GM21360 (cell line): ENCODE data around the gene CAPN12.
"Not testable (repeated sequence)": the region's sequence is repeated elsewhere in the genome, so short reads cannot be mapped to it uniquely, and the experiment has no call there.

Experiments used
- ATAC-seq: cut with Tn5 transposase; IDR thresholded peaks from one replicate; pipeline ENCODE4 v1.9.1; 2021; ENCODE audit warnings: mild to moderate bottlenecking, moderate library complexity; ENCODE audit not compliant: unreplicated experiment

CAPN12 gene

DNA sequence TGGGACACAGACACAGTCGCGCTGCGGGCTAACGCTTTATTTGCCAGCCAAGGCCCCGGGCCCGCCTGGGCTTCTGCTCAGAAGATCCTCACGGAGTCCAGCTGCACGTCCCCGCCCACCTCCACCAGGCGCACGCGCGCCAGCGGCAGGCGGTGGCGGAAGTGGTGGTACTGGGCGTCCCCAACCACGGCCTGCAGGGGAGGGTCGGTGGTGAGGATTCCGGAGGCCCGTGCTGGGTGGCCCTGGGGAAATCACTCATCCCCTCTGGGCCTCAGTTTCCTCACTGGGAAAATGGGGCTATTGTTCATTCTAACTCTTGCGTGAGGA is 26.6 kb upstream of the CAPN12 start:
- ATAC-seq = not testable (repeated sequence)

DNA sequence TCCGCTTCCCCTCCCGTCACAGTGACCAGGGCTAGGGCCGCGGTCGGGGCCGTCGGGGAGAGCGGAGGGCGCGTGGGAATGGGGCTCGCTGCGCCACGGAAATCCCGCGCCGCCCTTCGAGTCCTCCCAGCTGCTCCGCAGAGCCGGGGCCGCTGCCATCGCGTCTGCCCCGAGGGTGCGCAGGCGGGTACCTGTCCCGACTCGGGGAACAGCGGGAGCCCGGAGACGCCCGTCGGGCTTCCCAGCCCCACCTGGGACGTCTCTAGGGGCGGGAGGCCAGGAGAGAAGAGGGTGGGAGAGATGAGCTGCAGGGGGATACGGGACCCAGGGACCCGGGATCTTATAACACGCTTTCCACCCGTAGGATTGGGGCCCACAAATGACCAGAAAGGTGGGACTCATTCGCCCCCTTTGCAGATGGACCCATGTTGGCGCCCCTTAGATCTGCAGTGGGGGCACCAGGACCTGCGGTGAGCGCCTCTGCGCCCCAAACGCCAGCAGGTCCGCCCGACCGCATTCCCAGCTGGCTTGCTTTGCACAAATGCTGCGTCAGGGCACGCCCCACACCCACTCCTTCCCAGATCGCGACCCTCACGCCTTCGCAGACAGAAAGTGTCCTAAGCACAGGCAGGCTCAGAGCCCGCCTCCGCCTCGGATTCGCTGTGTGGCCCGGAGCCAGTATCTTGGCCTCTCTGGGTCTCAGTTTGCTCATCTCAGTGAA is 26.1 kb upstream of the CAPN12 start:
- ATAC-seq = not testable (repeated sequence)

DNA sequence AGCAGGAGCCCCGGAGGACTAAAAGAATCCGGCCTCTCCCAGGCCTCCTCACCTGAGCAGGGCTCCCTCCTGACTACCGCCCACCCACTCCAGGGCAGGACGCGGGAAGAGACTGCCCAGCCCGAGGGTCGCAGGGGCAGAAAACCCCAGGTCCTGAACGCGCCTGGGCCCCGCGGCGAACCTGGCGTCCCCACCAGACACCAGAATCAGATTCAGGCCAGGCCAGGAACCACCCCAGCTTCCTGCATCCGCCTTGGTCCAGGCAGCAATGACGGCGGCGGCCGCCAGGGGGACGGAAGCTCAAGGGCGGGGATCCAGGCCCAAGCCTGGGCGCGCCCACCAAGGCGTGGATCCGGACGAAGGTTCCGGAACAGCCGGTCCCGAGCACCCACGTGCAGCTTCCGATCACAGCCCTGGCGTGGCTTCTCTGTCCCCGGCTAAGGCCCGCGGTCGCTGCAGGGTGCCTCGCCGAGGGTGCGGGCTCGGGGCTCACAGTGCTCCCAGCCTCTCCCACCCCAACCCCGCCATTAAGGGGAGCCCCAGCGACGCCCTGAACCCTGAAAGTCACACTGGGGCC is 25.4 kb upstream of the CAPN12 start:
- peak; percentile 57 for ATAC-seq

DNA sequence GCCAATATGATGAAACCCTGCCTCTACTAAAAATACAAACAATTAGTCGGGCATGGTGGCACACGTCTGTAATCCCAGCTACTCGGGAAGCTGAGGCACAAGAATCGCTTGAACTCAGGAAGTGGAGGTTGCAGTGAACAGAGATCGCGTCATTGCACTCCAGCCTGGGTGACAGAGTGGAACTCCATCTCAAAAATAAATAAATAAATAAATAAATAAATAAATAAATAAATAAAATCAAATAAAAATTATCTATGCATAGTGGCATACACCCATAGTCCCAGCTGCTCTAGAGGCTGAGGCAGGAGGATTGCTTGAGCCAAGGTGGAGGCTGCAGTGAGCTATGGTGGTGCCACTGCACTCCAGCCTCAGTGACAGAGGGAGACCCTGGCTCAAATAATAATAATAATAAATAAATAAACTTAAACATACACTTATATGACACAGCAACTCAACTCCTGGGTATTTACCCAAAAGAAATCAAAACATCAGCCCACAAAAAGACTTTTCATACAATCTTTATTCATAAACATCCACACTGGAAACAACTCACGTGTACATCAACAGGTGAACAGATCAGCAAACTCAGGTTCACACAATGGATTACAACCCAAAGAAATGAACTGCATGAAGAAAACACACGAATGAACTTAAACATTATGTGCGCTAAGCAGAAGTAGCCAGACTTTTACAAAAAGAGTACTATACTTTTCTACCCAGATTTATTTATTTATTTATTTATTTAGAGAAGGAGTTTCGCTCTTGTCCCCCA is 22.2 kb upstream of the CAPN12 start:
- ATAC-seq = no peak

DNA sequence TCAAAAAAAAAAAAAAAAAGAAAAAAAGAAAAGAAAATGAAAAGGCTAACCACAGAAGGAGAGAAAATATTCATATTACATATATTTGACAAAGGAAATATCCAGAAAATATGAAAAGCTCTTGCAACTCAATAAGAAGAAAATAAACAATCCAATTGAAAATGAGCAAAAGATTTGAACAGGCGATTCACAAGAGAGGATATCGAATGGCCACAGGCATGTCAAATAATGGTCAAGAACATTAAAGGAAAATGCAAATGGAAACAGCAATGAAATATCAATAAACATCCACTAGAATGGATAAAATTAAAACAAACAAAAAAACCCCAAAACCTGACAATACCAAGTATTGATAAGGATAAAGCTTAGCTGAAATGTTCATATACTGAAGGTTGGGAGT is 20.9 kb upstream of the CAPN12 start:
- no peak for ATAC-seq

DNA sequence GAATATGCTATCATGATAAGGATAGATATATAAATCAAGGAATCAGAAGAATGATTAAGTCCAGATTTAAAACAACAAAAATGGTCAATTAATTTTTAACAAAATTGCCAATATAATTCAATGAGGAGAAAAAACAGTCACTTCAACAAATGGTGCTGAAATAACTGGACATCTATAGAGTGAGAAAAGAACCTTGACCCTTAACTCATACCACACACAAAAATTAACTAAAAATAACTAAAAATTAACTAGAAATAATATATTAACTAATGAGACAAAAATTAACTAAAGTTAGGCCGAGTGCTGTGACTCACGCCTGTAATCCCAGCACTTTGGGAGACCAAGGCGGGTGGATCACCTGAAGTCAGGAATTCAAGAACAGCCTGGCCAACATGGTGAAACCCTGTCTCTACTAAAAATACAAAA is 19.5 kb upstream of the CAPN12 start:
- no peak for ATAC-seq

DNA sequence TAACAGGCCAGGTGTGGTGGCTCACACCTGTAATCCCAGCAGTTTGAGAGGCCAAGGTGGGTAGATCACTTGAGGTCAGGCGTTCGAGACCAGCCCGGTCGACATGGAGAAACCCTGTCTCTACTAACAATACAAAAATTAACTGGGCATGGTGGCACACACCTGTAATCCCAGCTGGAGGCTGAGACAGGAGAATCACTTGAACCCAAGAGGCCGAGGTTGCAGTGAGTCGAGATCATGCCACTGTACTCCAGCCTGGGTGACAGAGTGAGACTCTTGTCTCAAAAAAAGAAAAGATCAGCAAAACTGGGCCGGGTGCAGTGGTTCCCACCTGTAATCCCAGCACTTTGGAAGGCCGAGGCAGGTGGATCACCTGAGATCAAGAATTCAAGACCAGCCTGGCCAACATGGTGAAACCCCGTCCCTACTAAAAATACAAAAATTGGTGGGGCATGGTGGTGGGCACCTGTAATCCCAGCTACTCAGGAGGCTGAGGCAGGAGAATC is 17.7 kb upstream of the CAPN12 start:
- ATAC-seq = not testable (repeated sequence)

DNA sequence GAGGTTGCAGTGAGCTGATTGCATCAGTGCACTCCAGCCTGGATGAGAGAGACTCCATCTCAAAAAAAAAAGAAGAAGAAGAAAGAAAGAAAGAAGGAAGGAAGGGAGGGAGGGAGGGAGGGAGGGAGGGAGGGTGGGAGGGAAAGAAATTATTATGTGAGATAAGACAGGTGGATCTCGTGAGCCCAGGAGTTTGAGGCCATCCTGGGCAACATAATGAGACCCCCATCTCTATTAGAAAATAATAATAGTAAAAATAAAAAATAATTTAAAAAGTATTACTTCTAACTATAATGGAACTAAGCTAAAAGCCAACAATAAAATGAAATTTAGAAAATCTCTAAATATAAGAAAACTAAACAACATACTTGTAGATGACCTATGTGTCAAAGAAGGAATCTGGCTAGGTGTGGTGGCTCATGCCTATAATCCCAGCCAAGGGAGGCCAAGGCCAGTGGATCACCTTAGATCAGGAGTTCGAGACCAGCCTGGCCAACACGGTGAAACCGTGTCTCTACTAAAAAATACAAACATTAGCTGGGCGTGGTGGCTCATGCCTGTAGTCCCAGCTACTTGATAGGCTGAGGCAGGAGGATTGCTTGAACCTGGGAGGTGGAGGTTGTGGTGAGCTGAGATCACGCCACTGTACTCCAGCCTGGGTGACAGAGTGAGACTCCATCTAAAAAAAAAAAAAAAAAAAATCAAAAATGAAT is 16.7 kb upstream of the CAPN12 start:
- not testable (repeated sequence) for ATAC-seq

DNA sequence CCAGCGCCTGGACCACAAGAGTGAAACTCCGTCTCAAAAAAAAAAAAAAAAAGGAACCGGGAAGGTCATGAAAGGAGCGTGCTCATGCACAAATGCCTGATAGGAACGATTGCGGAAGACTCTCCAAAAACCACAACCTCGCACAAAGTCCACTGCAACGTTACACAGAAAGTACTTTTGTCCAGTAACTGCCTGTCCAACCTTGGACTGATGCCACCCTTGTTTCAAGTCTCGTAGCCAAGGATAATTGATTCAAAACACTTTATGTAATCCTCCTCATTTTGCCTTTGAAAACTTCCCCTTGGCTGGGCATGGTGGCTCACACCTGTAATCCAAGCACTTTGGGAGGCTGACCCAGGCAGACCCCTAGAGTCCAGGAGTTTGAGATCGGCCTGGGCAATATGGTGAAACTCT is 15.3 kb upstream of the CAPN12 start:
- no peak for ATAC-seq

DNA sequence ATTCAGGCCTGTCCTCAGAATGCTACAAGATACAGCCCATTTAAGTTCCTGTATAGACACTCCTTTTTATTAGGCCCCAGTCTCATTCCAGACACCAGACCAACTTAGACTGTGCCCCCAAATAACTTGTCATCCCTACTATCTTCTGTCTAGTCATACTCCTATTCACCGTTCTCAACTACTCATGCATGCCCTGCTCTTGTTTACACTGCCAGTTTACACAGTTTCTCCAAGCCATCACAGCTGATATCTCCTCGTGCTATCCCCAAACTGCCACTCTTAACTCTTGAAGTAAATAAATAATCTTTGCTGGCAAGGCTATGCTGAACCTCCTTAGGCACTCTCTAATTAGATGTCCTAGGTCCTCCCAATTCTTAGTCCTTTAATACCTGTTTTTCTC is 9.9 kb upstream of the CAPN12 start:
- ATAC-seq = not testable (repeated sequence)

DNA sequence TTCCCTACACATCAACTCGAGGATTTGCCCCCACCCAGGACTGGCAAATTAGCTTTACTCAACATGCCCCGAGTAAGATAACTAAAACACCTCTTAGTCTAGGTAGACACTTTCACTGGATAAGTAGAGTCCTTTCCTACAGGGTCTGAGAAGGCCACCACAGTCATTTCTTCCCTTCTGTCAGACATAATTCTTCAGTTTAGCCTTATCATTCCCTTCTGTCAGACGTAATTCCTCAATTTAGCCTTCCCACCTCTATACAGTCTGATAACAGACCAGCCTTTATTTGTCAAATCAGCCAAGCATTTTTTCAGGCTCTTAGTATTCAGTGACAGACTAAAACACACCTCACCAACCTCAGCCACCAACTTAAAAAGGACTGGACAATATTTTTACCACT is 9.5 kb upstream of the CAPN12 start:
- ATAC-seq = not testable (repeated sequence)

DNA sequence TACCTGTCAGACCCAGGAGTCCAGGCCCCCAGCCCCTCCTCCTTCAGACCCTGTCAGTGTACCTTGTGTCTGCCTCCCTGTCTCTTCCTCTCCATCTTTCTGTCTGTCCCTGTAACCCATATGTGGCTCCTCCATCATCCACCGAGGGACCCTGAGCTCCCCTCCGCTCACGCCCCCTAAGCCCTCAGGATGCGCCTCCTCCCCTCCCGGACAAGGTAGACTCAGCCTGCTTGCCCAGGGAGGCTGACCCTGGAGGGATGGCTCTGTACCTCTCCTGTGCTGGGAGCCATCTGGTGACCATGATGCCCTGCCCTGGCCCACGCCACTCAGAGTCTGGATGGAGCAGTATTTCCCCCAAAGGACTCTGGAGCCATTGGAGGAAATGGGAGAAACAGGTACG is 1.0 kb upstream of the CAPN12 start:
- ATAC-seq = no peak

DNA sequence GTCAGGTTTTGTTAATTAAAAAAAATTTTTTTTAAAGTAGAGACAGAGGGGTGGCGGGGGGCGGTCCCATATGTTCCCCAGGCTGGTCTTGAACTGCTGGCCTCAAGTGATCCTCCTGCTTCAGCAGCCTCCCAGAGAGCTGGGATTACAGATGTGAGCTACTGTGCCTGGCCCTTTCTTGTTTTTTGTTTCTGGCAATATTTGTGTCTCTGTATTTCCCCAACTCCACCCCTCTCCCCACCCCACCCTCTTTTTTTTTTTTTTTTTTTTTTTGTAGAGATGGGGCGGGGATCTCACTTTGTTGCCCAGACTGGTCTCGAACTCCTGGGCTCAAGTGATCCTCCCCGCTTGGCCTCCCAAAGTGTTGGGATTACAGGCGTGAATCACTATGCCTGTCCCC is 600 bp upstream of the CAPN12 start:
- ATAC-seq = no peak

DNA sequence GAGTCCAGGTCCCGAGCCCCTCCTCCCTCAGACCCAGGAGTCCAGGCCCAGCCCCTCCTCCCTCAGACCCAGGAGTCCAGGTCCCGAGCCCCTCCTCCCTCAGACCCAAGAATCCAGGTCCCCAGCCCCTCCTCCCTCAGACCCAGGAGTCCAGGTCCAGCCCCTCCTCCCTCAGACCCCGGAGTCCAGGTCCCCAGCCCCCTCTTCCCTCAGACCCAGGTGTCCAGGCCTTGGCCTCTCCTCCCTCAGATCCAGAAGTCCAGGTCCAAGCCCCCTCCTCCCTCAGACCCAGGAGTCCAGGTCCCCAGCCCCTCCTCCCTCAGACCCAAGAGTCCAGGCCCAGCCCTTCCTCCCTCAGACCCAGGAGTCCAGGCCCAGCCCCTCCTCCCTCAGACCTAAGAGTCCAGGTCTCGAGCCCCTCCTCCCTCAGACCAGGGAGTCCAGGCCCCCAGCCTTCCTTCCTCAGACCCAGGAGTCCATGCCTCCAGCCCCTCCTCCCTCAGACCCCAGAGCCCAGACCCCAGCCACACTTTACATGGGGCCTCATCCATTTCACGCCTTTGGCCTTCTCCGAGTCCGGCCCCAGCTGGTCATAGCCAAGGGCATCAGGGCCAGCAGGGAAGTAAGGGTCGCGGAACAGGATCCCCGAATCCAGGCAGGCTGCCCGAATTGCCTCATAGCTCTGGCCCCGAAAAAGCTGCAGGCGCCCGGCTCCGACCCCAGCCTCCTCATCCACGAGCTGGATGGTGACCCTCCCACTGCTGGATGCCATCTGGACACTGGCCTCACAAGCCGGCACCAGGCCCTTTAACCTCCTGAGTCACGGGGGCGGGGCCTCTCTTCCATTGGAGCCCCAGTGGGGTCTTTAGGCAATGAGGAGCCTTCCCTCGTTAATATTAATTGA is 628 bp downstream of the CAPN12 start:
- ATAC-seq = no peak

DNA sequence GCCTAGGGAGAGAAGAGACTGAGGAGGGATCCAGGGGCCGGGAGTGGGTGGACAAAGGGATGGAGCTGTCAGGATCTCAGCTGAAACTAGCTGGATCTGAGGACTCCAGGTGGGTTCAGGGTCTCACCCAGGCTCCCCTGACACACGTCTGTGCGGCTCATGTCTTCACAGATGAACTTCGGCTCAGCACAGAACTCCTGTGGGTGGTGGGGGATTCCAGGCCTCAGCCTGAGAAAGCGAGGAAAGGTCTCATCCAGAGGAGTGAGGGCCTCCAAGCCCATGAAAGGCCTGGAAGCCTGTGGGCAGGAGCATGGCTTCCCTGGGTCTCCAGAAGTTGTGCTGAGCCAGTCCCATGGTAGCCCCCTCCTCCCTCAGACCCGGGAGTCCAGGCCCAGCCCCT is 1.4 kb downstream of the CAPN12 start:
- no peak for ATAC-seq

DNA sequence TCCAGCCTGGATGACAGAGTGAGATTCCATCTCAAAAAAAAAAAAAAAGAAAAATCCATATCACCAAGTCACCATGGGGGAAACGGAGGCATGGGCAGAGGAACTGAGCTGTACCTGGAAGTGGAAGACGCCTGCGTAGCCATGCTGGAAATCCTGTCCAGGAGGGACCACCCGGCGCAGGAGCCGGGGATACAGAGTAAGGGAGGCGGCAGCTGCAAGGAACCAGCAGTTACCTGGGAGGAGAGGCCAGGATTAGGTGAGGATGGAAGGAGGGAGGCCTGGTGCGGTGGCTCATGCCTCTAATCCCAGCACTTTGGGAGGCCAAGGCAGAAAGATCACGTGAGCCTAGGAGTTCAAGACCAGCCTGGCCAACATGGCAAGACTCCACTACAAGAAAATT is 2.0 kb downstream of the CAPN12 start:
- ATAC-seq = no peak

DNA sequence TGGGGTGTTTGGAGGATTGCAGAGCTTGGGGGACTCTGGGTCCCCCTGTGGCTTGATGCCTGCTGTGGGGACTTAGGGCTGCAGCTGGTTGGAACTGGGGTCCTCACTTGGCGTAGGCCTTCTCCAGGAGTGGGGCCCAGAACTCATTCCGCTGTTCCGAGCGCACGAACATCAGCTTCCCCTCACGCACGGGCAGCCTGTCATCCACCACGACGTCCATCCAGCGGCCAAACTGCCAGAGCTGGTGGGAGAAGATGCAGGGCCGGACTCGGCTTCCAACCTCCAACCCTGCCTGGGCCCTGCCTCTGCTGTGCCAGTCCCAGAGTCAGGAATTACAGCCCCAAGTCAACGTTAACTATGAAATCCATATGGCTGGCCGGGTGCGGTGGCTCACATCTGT is 2.6 kb downstream of the CAPN12 start:
- no peak for ATAC-seq

DNA sequence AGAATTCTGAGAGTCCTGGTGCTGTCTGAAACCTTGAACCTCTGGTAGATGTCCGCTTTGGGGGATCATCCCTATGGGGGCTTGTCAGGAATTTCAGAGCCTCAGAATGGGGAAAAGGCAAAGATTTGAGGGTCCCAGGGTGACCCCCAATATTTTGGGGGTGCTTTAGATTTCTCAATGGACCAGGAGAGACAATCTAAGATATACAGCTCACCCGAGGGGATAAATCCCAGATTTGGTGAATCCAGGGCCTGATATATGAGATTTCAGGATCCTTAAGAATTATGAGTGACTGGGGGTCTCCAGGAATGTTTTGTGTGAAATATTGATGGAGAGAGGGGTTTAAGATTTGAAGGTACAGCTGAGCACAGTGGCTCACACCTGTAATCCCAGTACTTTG is 3.3 kb downstream of the CAPN12 start:
- no peak for ATAC-seq

DNA sequence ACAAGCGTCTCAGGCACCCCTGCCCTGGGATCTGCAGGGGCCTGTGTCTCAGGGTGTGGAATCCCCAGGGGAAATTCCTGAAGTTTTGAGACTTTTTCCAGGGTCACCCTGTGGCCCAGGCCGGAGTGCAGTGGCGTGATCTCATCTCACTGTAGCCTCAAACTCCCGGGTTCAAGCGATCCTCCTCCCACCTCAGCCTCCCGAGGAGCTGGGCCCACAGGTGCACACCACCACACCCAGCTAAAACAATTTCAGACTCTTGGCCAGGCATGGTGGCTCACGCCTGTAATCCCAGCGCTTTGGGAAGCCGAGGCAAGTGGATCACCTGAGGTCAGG is 4.0 kb downstream of the CAPN12 start:
- no peak for ATAC-seq

DNA sequence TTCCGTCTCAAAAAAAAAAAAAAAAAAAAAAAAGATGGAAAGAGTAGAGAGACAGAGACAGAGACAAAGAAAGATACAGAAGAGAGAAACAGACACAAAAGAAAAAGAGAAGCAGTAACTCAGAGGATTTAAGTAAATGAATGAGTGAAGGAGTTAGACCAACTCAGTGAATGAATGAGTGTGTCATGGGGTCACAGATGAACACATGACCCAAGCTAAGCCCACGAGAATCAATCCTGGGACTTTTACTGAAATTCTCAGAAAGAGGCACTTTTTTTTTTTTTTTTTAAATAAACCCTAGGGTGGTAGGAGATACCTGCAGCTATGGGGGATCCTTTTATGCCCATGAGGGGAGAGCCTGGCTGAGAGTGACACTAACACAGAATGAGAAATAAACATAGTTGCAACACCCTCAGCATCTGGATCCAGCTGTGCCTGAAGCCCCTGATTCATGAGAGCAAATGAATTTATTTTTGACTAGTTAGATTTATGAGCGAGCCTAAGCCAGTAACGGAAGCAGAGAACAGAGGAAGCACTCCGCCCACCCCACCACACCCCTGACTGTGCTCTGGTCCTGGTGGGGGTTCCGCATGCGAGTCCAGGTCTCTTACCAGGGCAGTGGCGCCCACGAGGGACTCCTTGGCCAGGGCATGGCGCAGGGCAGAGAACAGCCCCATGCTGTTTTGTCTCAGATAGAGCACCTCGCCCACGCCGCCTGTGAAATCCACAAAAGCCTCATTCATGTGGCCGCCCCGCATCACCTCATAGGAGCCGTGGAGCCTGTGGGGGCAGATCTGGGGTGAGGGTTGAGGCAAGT is 4.6 kb downstream of the CAPN12 start:
- ATAC-seq = no peak
